HepG2 (cell line): ENCODE data around the gene RAD21L1. TPM values are rescaled to one million over a fixed set of nuclear protein-coding genes. Genes with fewer than 3 reads are reported as not detected.

Experiments
- CCDC6 ChIP-seq: sonication (generic); formaldehyde crosslinking; IDR thresholded peaks from 2 replicates; pipeline ENCODE4 v1.8.1; 2022; ENCODE audit warnings: mild to moderate bottlenecking, missing genetic modification reagents, moderate library complexity
- CENPX ChIP-seq: sonication (generic); formaldehyde crosslinking; IDR thresholded peaks from 2 replicates; pipeline ENCODE4 v1.9.0; 2021; ENCODE audit warnings: mild to moderate bottlenecking, missing genetic modification reagents, moderate library complexity
- ELF3 ChIP-seq: IDR thresholded peaks from 2 replicates; pipeline ENCODE4 v1.6.1; 2016; ENCODE audit warnings: missing genetic modification reagents, missing compliant biosample characterization
- KLF12 ChIP-seq: sonication (generic); formaldehyde crosslinking; IDR thresholded peaks from 2 replicates; pipeline ENCODE4 v1.4.0; 2020; ENCODE audit warnings: missing genetic modification reagents, borderline replicate concordance
- MEF2D ChIP-seq: sonication (generic); formaldehyde crosslinking; IDR thresholded peaks from 2 replicates; pipeline ENCODE4 v1.5.1; 2020; ENCODE audit warnings: mild to moderate bottlenecking, missing genetic modification reagents
- NFIC ChIP-seq: IDR thresholded peaks from 2 replicates; pipeline ENCODE4 v1.6.1; 2012; ENCODE audit warnings: mild to moderate bottlenecking, low read length, inconsistent platforms
- ZBTB38 ChIP-seq: sonication (generic); formaldehyde crosslinking; IDR thresholded peaks from 2 replicates; pipeline ENCODE4 v1.5.1; 2020; ENCODE audit warnings: mild to moderate bottlenecking, missing genetic modification reagents
- ZC3H13 ChIP-seq: sonication (generic); formaldehyde crosslinking; IDR thresholded peaks from 2 replicates; pipeline ENCODE4 v1.8.1; 2023; ENCODE audit warnings: mild to moderate bottlenecking, missing genetic modification reagents, moderate library complexity
- ZNF205 ChIP-seq: IDR thresholded peaks from 2 replicates; pipeline ENCODE4 v1.6.1; 2018; ENCODE audit warnings: missing biosample characterization, missing genetic modification reagents
- ZNF224 ChIP-seq: sonication (generic); formaldehyde crosslinking; IDR thresholded peaks from 2 replicates; pipeline ENCODE4 v1.5.0; 2020; ENCODE audit warnings: mild to moderate bottlenecking, missing genetic modification reagents
- ZNF564 ChIP-seq: sonication (generic); formaldehyde crosslinking; IDR thresholded peaks from 2 replicates; pipeline ENCODE4 v1.8.1; 2023; ENCODE audit warnings: mild to moderate bottlenecking, missing genetic modification reagents
- ZNF572 ChIP-seq: sonication (generic); formaldehyde crosslinking; IDR thresholded peaks from 2 replicates; pipeline ENCODE4 v1.5.1; 2020; ENCODE audit warnings: mild to moderate bottlenecking, missing genetic modification reagents
- ZNF678 ChIP-seq: sonication (generic); formaldehyde crosslinking; IDR thresholded peaks from 2 replicates; pipeline ENCODE4 v1.4.0; 2020; ENCODE audit warnings: mild to moderate bottlenecking, missing genetic modification reagents
- polyA plus RNA-seq, 8 experiments: library from polyadenylated mRNA; depleted of rRNA in 3 of 8; stranded (reverse) in 7 of 8; unstranded in 1 of 8; fragments of >200 nt; fragmentation: Illumina TruSeq in 4 of 8; extraction: Trizol in 4 of 8; gene quantifications; 2 replicates each; pipeline versions ENCODE4 v1.2.1 to v1.2.3, GENCODE V29; 2011 to 2016; ENCODE audit warnings: low read depth in 4 of 8, missing spikeins in 1 of 8, mixed read lengths in 1 of 8; ENCODE audit not compliant: insufficient read depth in 1 of 8
- total RNA-seq, 5 experiments: library from RNA; depleted of rRNA; stranded (reverse); fragments of >200 nt; fragmentation: Illumina TruSeq; extraction: Trizol; gene quantifications; 2 replicates each; pipeline ENCODE4 v1.2.3, GENCODE V29; 2016; ENCODE audit warnings: low read depth in 1 of 5
- TF ChIP-seq, protein P1 (sequence below): IDR thresholded peaks from 2 replicates; pipeline ENCODE4 v1.6.1; 2016; ENCODE audit warnings: missing biosample characterization, missing genetic modification reagents, low read depth
- TF ChIP-seq, protein P2 (sequence below): sonication (generic); formaldehyde crosslinking; IDR thresholded peaks from 2 replicates; pipeline ENCODE4 v1.4.0; 2020; ENCODE audit warnings: missing genetic modification reagents, borderline replicate concordance
- TF ChIP-seq, protein P3 (sequence below): sonication (generic); formaldehyde crosslinking; IDR thresholded peaks from 2 replicates; pipeline ENCODE4 v1.4.0; 2020; ENCODE audit warnings: mild to moderate bottlenecking, missing genetic modification reagents
- TF ChIP-seq, protein P4 (sequence below): IDR thresholded peaks from 2 replicates; pipeline ENCODE4 v1.6.1; 2016; ENCODE audit warnings: low read depth, borderline replicate concordance
- TF ChIP-seq, protein P5 (sequence below): sonication (generic); formaldehyde crosslinking; IDR thresholded peaks from 2 replicates; pipeline ENCODE4 v1.9.0; 2021; ENCODE audit warnings: missing genetic modification reagents, mild to moderate bottlenecking, borderline replicate concordance
- TF ChIP-seq, protein P6 (sequence below): sonication (generic); formaldehyde crosslinking; IDR thresholded peaks from 2 replicates; pipeline ENCODE4 v1.5.0; 2020; ENCODE audit warnings: mild to moderate bottlenecking, missing genetic modification reagents

RAD21L1 gene
- total and polyA plus RNA-seq, 2 of the 13 experiments (the other 11 are each of a cell fraction or from before 2014, with no cell fraction given): not detected

DNA sequence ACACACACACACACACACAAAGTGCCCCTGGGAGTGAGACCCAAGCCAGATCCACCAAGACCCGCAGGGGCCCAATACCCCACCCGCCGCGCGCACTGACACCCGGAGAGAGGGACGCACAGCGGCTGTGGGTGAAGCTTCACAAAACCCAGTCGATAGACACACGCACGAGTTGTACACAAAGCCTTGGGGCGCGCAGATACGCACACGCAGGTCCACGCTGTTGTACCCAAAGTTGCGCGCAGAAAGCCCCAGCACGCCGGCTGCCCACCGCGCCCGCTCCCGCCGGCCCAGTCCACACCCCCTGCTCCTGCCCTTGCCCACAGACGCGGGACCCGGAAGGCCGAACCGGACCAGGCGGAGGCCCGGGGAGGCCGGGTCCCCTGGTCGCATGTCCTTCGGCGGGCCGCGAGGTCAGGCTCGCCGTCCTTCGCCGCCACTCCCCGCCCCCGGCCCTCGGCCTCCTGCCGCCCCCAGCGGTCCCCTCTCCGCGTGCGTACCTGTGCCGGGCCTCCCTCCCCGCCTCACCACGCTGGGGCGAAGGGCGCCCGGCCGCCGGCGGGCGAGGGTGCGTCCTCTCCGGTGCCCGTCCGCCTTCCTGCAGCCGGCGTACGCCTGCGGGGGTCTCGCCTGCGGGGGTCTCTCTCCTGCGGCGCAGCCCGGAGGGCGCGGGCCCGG lies 41.1 kb upstream of the RAD21L1 start, which contains the start of gene TMEM74B (continued):
- TF ChIP-seq ZNF572 (CRISPR knock-in tag): 0 out of 2 replicates have a peak, but pooled peaks have one; percentile 69
- TF ChIP-seq KLF12 (CRISPR knock-in tag): 0 out of 2 replicates have a peak, but pooled peaks have one; percentile 18
- no peak for TF ChIP-seq ZNF678 (CRISPR knock-in tag)
- TF ChIP-seq, protein P1, sequence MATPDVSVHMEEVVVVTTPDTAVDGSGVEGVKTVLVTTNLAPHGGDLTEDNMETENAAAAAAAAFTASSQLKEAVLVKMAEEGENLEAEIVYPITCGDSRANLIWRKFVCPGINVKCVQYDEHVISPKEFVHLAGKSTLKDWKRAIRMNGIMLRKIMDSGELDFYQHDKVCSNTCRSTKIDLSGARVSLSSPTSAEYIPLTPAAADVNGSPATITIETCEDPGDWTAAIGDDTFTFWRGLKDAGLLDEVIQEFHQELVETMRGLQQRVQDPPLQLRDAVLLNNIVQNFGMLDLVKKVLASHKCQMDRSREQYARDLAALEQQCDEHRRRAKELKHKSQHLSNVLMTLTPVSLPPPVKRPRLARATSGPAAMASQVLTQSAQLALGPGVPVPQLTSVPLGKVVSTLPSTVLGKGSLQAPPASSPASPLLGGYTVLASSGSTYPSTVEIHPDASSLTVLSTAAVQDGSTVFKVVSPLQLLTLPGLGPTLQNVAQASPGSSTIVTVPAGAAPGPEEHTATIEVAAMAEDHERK (CRISPR knock-in tag): no peak
- TF ChIP-seq, protein P2, sequence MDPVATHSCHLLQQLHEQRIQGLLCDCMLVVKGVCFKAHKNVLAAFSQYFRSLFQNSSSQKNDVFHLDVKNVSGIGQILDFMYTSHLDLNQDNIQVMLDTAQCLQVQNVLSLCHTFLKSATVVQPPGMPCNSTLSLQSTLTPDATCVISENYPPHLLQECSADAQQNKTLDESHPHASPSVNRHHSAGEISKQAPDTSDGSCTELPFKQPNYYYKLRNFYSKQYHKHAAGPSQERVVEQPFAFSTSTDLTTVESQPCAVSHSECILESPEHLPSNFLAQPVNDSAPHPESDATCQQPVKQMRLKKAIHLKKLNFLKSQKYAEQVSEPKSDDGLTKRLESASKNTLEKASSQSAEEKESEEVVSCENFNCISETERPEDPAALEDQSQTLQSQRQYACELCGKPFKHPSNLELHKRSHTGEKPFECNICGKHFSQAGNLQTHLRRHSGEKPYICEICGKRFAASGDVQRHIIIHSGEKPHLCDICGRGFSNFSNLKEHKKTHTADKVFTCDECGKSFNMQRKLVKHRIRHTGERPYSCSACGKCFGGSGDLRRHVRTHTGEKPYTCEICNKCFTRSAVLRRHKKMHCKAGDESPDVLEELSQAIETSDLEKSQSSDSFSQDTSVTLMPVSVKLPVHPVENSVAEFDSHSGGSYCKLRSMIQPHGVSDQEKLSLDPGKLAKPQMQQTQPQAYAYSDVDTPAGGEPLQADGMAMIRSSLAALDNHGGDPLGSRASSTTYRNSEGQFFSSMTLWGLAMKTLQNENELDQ (CRISPR knock-in tag): no peak
- peak; percentile 92; the same call in 1 of the 2 replicates for TF ChIP-seq ZBTB38
- TF ChIP-seq, protein P3, sequence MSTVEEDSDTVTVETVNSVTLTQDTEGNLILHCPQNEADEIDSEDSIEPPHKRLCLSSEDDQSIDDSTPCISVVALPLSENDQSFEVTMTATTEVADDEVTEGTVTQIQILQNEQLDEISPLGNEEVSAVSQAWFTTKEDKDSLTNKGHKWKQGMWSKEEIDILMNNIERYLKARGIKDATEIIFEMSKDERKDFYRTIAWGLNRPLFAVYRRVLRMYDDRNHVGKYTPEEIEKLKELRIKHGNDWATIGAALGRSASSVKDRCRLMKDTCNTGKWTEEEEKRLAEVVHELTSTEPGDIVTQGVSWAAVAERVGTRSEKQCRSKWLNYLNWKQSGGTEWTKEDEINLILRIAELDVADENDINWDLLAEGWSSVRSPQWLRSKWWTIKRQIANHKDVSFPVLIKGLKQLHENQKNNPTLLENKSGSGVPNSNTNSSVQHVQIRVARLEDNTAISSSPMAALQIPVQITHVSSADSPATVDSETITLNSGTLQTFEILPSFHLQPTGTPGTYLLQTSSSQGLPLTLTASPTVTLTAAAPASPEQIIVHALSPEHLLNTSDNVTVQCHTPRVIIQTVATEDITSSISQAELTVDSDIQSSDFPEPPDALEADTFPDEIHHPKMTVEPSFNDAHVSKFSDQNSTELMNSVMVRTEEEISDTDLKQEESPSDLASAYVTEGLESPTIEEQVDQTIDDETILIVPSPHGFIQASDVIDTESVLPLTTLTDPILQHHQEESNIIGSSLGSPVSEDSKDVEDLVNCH (CRISPR knock-in tag): no peak
- TF ChIP-seq, protein P4, sequence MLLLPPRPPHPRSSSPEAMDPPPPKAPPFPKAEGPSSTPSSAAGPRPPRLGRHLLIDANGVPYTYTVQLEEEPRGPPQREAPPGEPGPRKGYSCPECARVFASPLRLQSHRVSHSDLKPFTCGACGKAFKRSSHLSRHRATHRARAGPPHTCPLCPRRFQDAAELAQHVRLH: no peak
- TF ChIP-seq CENPX (CRISPR knock-in tag): no peak
- no peak; the same call in 1 of the 2 replicates for TF ChIP-seq ELF3 (CRISPR knock-in tag)
- no peak for TF ChIP-seq MEF2D
- TF ChIP-seq ZNF224: no peak
- no peak for TF ChIP-seq NFIC
- TF ChIP-seq ZNF205: no peak
- 0 out of 2 replicates have a peak, but pooled peaks have one; percentile 38 for TF ChIP-seq ZC3H13 (CRISPR knock-in tag)
- TF ChIP-seq, protein P5, sequence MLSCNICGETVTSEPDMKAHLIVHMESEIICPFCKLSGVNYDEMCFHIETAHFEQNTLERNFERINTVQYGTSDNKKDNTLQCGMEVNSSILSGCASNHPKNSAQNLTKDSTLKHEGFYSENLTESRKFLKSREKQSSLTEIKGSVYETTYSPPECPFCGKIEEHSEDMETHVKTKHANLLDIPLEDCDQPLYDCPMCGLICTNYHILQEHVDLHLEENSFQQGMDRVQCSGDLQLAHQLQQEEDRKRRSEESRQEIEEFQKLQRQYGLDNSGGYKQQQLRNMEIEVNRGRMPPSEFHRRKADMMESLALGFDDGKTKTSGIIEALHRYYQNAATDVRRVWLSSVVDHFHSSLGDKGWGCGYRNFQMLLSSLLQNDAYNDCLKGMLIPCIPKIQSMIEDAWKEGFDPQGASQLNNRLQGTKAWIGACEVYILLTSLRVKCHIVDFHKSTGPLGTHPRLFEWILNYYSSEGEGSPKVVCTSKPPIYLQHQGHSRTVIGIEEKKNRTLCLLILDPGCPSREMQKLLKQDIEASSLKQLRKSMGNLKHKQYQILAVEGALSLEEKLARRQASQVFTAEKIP (CRISPR knock-in tag): no peak
- peak; percentile 72; the same call in 1 of the 2 replicates for TF ChIP-seq ZNF564 (CRISPR knock-in tag)
- 0 out of 2 replicates have a peak, but pooled peaks have one; percentile 45 for TF ChIP-seq CCDC6 (CRISPR knock-in tag)
- TF ChIP-seq, protein P6, sequence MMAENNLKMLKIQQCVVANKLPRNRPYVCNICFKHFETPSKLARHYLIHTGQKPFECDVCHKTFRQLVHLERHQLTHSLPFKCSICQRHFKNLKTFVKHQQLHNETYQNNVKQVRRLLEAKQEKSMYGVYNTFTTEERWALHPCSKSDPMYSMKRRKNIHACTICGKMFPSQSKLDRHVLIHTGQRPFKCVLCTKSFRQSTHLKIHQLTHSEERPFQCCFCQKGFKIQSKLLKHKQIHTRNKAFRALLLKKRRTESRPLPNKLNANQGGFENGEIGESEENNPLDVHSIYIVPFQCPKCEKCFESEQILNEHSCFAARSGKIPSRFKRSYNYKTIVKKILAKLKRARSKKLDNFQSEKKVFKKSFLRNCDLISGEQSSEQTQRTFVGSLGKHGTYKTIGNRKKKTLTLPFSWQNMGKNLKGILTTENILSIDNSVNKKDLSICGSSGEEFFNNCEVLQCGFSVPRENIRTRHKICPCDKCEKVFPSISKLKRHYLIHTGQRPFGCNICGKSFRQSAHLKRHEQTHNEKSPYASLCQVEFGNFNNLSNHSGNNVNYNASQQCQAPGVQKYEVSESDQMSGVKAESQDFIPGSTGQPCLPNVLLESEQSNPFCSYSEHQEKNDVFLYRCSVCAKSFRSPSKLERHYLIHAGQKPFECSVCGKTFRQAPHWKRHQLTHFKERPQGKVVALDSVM: peak; percentile 61
